NT2/D1 (cell line): ENCODE results near the gene GUCY1A2.

Experiments used
- SUZ12 ChIP-seq: IDR thresholded peaks from 2 replicates; pipeline ENCODE4 v1.6.1; 2011; ENCODE audit not compliant: insufficient read length, insufficient read depth; ENCODE audit errors: extremely low read depth
- YY1 ChIP-seq: IDR thresholded peaks from 2 replicates; pipeline ENCODE4 v1.6.1; 2011; ENCODE audit not compliant: insufficient read length, insufficient read depth

GRCh38 chr11:106668147-106668546 is 350.1 kb downstream of the GUCY1A2 start:
- TF ChIP-seq YY1: no peak
- no peak for TF ChIP-seq SUZ12
